Measurements from ENCODE around the gene FAM32A.

DNA sequence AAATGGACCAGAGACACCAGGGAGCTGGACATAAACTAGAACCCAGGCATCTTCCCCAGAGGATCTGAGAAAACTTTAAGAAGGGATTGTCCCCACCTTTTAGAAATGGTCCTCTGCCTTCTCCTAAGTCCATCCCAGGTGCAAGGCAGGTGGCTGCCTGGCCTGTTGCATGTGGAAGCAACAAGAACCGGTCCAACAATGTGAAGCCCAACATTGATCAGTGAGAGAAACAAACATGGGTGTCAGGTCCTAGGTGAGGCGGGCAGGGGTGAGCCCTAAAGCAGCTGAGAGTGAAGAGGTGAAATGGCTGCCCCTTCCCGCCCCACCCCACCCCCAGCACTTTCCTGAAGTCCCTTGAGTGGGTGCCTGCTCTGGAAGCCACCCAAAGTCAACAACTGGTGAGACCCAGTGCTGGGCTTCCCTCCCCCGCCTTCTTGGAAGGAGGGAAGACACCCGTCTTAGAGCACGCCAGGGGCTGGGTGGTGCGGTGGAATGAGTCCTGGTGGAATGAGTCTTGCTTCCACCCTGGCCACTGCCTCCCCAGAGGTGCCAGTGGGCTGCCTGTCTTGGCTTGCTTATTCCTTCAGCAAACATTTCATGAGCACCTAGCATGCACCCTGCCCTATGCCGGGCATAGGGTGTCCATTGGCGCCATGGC lies 14.2 kb downstream of the FAM32A start:
- TF ChIP-seq, protein P1, sequence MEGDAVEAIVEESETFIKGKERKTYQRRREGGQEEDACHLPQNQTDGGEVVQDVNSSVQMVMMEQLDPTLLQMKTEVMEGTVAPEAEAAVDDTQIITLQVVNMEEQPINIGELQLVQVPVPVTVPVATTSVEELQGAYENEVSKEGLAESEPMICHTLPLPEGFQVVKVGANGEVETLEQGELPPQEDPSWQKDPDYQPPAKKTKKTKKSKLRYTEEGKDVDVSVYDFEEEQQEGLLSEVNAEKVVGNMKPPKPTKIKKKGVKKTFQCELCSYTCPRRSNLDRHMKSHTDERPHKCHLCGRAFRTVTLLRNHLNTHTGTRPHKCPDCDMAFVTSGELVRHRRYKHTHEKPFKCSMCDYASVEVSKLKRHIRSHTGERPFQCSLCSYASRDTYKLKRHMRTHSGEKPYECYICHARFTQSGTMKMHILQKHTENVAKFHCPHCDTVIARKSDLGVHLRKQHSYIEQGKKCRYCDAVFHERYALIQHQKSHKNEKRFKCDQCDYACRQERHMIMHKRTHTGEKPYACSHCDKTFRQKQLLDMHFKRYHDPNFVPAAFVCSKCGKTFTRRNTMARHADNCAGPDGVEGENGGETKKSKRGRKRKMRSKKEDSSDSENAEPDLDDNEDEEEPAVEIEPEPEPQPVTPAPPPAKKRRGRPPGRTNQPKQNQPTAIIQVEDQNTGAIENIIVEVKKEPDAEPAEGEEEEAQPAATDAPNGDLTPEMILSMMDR (conservative IDR thresholded peaks at IDR 0.05): no peak
- no peak for TF ChIP-seq ZFX (IDR thresholded peaks at IDR 0.05)
